Stimulated activated CD8-positive, alpha-beta memory T cell treated with anti-CD3 and anti-CD28 coated beads, Interleukin-12 subunit alpha, Interleukin-12 subunit beta, amount 100 ng/mL, for 1 hour (primary cell): ENCODE data around the gene FAU.
A peak's percentile ranks its signal among the peaks of the same experiment; 100 is the strongest.

Experiments
- DNase-seq: peaks from one replicate; pipeline ENCODE4 v3.0.0-alpha.2; 2020; ENCODE audit warnings: low read depth

Gene FAU

GRCh38 chr11:65078151-65078550 lies 43.8 kb downstream of the FAU start:
- peak; percentile 57 for DNase-seq

GRCh38 chr11:65077451-65077850 lies 44.5 kb downstream of the FAU start:
- DNase-seq: no peak

GRCh38 chr11:65072631-65072966 lies 49.3 kb downstream of the FAU start:
- DNase-seq: no peak

GRCh38 chr11:65071907-65072630 lies 49.9 kb downstream of the FAU start:
- no peak for DNase-seq
